NOMO-1 treated with dmso at 0.1 percent for 144 hours (cell line): ENCODE data around the gene CEP70.
"Not testable (repeated sequence)": the region's sequence is repeated elsewhere in the genome, so short reads cannot be mapped to it uniquely, and the experiment has no call there.

Experiments
- DNase-seq: peaks from one replicate; lab custom pipeline; 2025; ENCODE audit not compliant: unreplicated experiment; lab: John Stamatoyannopoulos, UW

CEP70 gene

GRCh38 chr3:138593488-138594149 is 441 bp downstream of the CEP70 start:
- no peak for DNase-seq

GRCh38 chr3:138591392-138591791 is 2.7 kb downstream of the CEP70 start:
- DNase-seq: no peak

GRCh38 chr3:138588445-138588844 is 5.6 kb downstream of the CEP70 start:
- DNase-seq: no peak

- no peak for DNase-seq
Measured at GRCh38 chr3:138587374-138587773, 6.7 kb downstream of the CEP70 start.

GRCh38 chr3:138578961-138579574 is 15.0 kb downstream of the CEP70 start:
- DNase-seq: no peak

GRCh38 chr3:138578141-138578540 is 15.9 kb downstream of the CEP70 start:
- no peak for DNase-seq

GRCh38 chr3:138573138-138573537 is 20.9 kb downstream of the CEP70 start:
- no peak for DNase-seq

GRCh38 chr3:138569624-138570023 is 24.4 kb downstream of the CEP70 start:
- not testable (repeated sequence) for DNase-seq

- DNase-seq: no peak
Measured at GRCh38 chr3:138569090-138569489, 25.0 kb downstream of the CEP70 start.

GRCh38 chr3:138567403-138567802 is 26.7 kb downstream of the CEP70 start:
- no peak for DNase-seq

GRCh38 chr3:138566293-138566692 is 27.8 kb downstream of the CEP70 start:
- DNase-seq: not testable (repeated sequence)

- DNase-seq: not testable (repeated sequence)
Measured at GRCh38 chr3:138562902-138563301, 31.2 kb downstream of the CEP70 start.

- no peak for DNase-seq
Measured at GRCh38 chr3:138560501-138560900, 33.6 kb downstream of the CEP70 start.

GRCh38 chr3:138559134-138559533 is 34.9 kb downstream of the CEP70 start:
- DNase-seq: no peak

GRCh38 chr3:138554775-138555174 is 39.3 kb downstream of the CEP70 start:
- not testable (repeated sequence) for DNase-seq

- not testable (repeated sequence) for DNase-seq
Measured at GRCh38 chr3:138550958-138551357, 43.1 kb downstream of the CEP70 start.

GRCh38 chr3:138549179-138549977 is 44.7 kb downstream of the CEP70 start:
- DNase-seq: no peak

GRCh38 chr3:138547342-138547975 is 46.6 kb downstream of the CEP70 start:
- no peak for DNase-seq

GRCh38 chr3:138544546-138544945 is 49.5 kb downstream of the CEP70 start:
- no peak for DNase-seq

GRCh38 chr3:138542977-138543376 is 51.1 kb downstream of the CEP70 start:
- DNase-seq: no peak

- DNase-seq: no peak
Measured at GRCh38 chr3:138539352-138539751, 54.7 kb downstream of the CEP70 start.
